Mammary epithelial cell (primary cell): Measurements from ENCODE around the gene ASIC2.

ENCODE experiments used
- EZH2 ChIP-seq: IDR thresholded peaks from 2 replicates; pipeline ENCODE4 v1.6.1; 2012; ENCODE audit warnings: low read length, inconsistent platforms, borderline replicate concordance
- TF ChIP-seq, protein P1 (sequence below), 2 donors: IDR thresholded peaks in 1 of 2; conservative IDR thresholded peaks in 1 of 2; 2 replicates each; pipeline ENCODE4 v1.5.1; 2011 to 2012; ENCODE audit warnings: inconsistent platforms in 2 of 2, low read length in 2 of 2, mild to moderate bottlenecking in 2 of 2, control low read depth in 1 of 2, low read depth in 1 of 2; ENCODE audit not compliant: insufficient read depth in 1 of 2; ENCODE audit errors: extremely low read depth in 1 of 2

- TF ChIP-seq, protein P1, sequence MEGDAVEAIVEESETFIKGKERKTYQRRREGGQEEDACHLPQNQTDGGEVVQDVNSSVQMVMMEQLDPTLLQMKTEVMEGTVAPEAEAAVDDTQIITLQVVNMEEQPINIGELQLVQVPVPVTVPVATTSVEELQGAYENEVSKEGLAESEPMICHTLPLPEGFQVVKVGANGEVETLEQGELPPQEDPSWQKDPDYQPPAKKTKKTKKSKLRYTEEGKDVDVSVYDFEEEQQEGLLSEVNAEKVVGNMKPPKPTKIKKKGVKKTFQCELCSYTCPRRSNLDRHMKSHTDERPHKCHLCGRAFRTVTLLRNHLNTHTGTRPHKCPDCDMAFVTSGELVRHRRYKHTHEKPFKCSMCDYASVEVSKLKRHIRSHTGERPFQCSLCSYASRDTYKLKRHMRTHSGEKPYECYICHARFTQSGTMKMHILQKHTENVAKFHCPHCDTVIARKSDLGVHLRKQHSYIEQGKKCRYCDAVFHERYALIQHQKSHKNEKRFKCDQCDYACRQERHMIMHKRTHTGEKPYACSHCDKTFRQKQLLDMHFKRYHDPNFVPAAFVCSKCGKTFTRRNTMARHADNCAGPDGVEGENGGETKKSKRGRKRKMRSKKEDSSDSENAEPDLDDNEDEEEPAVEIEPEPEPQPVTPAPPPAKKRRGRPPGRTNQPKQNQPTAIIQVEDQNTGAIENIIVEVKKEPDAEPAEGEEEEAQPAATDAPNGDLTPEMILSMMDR (conservative IDR thresholded peaks at IDR 0.05 in 1 of 2, IDR thresholded peaks at IDR 0.05 in 1 of 2; ENCODE audit: extremely low read depth in 1 of 2, insufficient read depth in 1 of 2, low read depth in 1 of 2, low read length in 2 of 2) = no peak
- TF ChIP-seq EZH2 = no peak
Observed at GRCh38 chr17:33137426-33137825, 155.7 kb downstream of the ASIC2 start.
